Immature natural killer cell (primary cell): ENCODE data around the gene ABCD1. TPM values are rescaled to one million over a fixed set of nuclear protein-coding genes. Genes with fewer than 3 reads are reported as not detected.

Experiments
- DNase-seq, 3 donors: peaks; one replicate each; pipeline ENCODE4 v3.0.0; 2022; ENCODE audit warnings: mixed read lengths in 1 of 3
- H3K27ac Mint-ChIP-seq, 6 donors: one replicate each; pipeline ENCODE4 v1.8.0; 2020; ENCODE audit warnings: mixed read lengths in 6 of 6, mild to moderate bottlenecking in 5 of 6, inconsistent platforms in 4 of 6, moderate library complexity in 3 of 6
- H3K27me3 Mint-ChIP-seq, 3 donors: one replicate each; pipeline ENCODE4 v1.8.0; 2020 to 2021; ENCODE audit warnings: low read depth in 3 of 3, mild to moderate bottlenecking in 3 of 3, mixed read lengths in 3 of 3, moderate library complexity in 3 of 3, inconsistent platforms in 1 of 3
- H3K36me3 Mint-ChIP-seq, 3 donors: one replicate each; pipeline ENCODE4 v1.8.0; 2020; ENCODE audit warnings: mixed read lengths in 3 of 3, inconsistent platforms in 2 of 3, mild to moderate bottlenecking in 2 of 3
- H3K4me1 Mint-ChIP-seq, 2 donors: one replicate each; pipeline ENCODE4 v1.8.0; 2020; ENCODE audit warnings: inconsistent platforms in 2 of 2, mild to moderate bottlenecking in 2 of 2, mixed read lengths in 2 of 2, moderate library complexity in 1 of 2
- H3K4me3 Mint-ChIP-seq, 5 donors: one replicate each; pipeline ENCODE4 v1.8.0; 2020; ENCODE audit warnings: mild to moderate bottlenecking in 5 of 5, mixed read lengths in 5 of 5, inconsistent platforms in 3 of 5, moderate library complexity in 3 of 5
- H3K9me3 Mint-ChIP-seq, 6 donors: one replicate each; pipeline ENCODE4 v1.8.0; 2020; ENCODE audit warnings: mild to moderate bottlenecking in 6 of 6, mixed read lengths in 6 of 6, inconsistent platforms in 4 of 6, moderate library complexity in 3 of 6
- polyA plus RNA-seq, 3 donors: library from polyadenylated mRNA; unstranded; fragments of 300-500 nt; fragmentation: Illumina TruSeq; gene quantifications; one replicate each; pipeline ENCODE4 v1.2.3, GENCODE V29; 2021

Gene ABCD1
- polyA plus RNA-seq, 3 donors from 2014 or later: 1.7 to 3.2 (median 2.0) TPM

DNA sequence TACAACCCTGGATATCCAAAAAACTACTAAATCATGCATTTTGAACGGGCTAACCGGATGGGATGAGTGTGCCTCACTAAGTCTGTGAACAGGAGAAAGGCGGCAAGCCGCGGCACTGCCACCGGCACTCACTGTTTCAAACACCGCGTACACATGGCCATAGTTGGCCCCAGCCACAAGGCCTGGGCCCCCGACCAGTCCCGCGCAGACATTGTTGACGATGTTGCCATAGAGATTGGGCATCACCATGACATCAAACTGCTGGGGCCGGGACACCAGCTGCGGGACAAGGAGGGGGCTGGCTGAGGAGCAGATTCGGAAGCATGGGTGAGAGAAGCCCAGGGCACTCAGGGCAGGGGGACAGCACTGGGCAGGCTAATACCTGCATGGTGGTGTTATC lies 62.0 kb downstream of the ABCD1 start:
- Mint-ChIP-seq H3K4me1 (no peaks in the 10 kb centered on the region), H3K4me3 (no peak overlapping the region), H3K9me3 (no peaks in the 10 kb centered on the region), H3K27ac (no peak overlapping the region), H3K27me3 (peaks cover 0 to 2% (median 0%) of the 10 kb centered on the region in 3 donors), H3K36me3 (peaks cover 0 to 4% (median 0%) of the 10 kb centered on the region in 3 donors)
- DNase-seq: no peak

- H3K9me3 Mint-ChIP-seq: no peaks in the 10 kb centered on the region
- DNase-seq: no peak
- peaks cover 10% of the 10 kb centered on the region in 2 donors for H3K4me1 Mint-ChIP-seq
- no peak overlapping the region for H3K27ac Mint-ChIP-seq
- peaks cover 0 to 4% (median 0%) of the 10 kb centered on the region in 3 donors for H3K36me3 Mint-ChIP-seq
- no peak overlapping the region for H3K4me3 Mint-ChIP-seq
- peaks cover 4 to 9% (median 7%) of the 10 kb centered on the region in 3 donors for H3K27me3 Mint-ChIP-seq
These were observed 65.0 kb downstream of the ABCD1 start for GRCh38 chrX:153789654-153790053.

- Mint-ChIP-seq H3K4me3 (no peak overlapping the region), H3K36me3 (peaks cover 0 to 4% (median 0%) of the 10 kb centered on the region in 3 donors), H3K27ac (no peak overlapping the region), H3K4me1 (peaks cover 17 to 22% of the 10 kb centered on the region in 2 donors), H3K9me3 (no peaks in the 10 kb centered on the region), H3K27me3 (peaks cover 4 to 9% (median 7%) of the 10 kb centered on the region in 3 donors)
- no peak for DNase-seq
These were observed 66.6 kb downstream of the ABCD1 start for GRCh38 chrX:153791104-153791852.

DNA sequence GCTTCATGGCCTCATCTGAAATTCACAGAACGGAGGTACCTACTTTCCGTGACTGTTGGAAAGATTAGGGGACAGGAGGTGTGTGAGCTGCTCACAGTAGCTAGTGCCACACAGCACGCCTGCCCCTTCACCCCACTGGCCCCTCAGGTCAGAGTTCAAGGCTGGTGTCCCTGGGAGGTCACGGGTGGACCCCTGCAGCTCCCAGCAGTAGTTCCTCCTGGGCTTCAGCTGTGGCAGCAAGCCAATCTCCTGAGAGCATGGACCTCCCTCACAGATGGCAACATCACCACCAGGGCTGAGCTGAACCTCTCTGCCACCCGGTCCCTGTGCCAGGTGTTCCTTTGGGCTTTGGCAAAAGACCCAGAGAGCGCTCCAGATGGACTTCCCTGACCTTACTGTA lies 67.7 kb downstream of the ABCD1 start:
- Mint-ChIP-seq H3K27ac (no peak overlapping the region), H3K4me1 (peaks cover 22 to 28% of the 10 kb centered on the region in 2 donors)

GRCh38 chrX:153793291-153793690 lies 68.6 kb downstream of the ABCD1 start:
- no peaks in the 10 kb centered on the region for H3K36me3 Mint-ChIP-seq
- peak overlapping the region; percentile 87 to 92 (median 89) for H3K4me3 Mint-ChIP-seq
- H3K4me1 Mint-ChIP-seq: peaks cover 22 to 28% of the 10 kb centered on the region in 2 donors
- H3K27ac Mint-ChIP-seq: peak overlapping the region; percentile 44 to 94 (median 84)
- no peaks in the 10 kb centered on the region for H3K9me3 Mint-ChIP-seq
- no peak for DNase-seq
- H3K27me3 Mint-ChIP-seq: peaks cover 4 to 9% (median 7%) of the 10 kb centered on the region in 3 donors

More for the DNA sequence above, 67.7 kb downstream of the ABCD1 start:
- DNase-seq: no peak
- H3K4me3 Mint-ChIP-seq: peak overlapping the region in 3 of 5 donors; percentile 87 to 92 (median 89)
- no peaks in the 10 kb centered on the region for H3K36me3 Mint-ChIP-seq
- H3K27me3 Mint-ChIP-seq: peaks cover 4 to 9% (median 7%) of the 10 kb centered on the region in 3 donors
- H3K9me3 Mint-ChIP-seq: no peaks in the 10 kb centered on the region

Other genes starting within 250 kb of the ABCD1 start
- not detected for gene BGN, start 229.9 kb upstream of the ABCD1 start, polyA plus RNA-seq
- not detected for gene ATP2B3, start 207.2 kb upstream of the ABCD1 start, polyA plus RNA-seq
- gene CCNQ, start 125.7 kb upstream of the ABCD1 start, polyA plus RNA-seq: 10 to 100 TPM; 36.7 to 42.8 (median 38.4) TPM
- not detected for gene DUSP9, start 77.7 kb upstream of the ABCD1 start, polyA plus RNA-seq
- gene PNCK, start 51.0 kb upstream of the ABCD1 start, polyA plus RNA-seq: not detected
- gene SLC6A8, start 36.9 kb upstream of the ABCD1 start, polyA plus RNA-seq: under 1 TPM in 2 of 3 donors, not detected in 1; 0.07 to 0.09 TPM
- 100 to 1,000 TPM; 367 to 491 (median 373) TPM for gene BCAP31, start 469 bp upstream of the ABCD1 start, polyA plus RNA-seq
- not detected for gene PLXNB3, start 39.4 kb downstream of the ABCD1 start, polyA plus RNA-seq
- gene SRPK3, start 56.2 kb downstream of the ABCD1 start, polyA plus RNA-seq: not detected
- gene IDH3G, start 69.5 kb downstream of the ABCD1 start, polyA plus RNA-seq: 100 to 1,000 TPM in 2 of 3 donors, 10 to 100 TPM in 1; 95.6 to 131 (median 118) TPM
- 100 to 1,000 TPM; 535 to 803 (median 726) TPM for gene SSR4, start 69.8 kb downstream of the ABCD1 start, polyA plus RNA-seq
- gene PDZD4, start 105.7 kb downstream of the ABCD1 start, polyA plus RNA-seq: 10 to 100 TPM in 1 of 3 donors, 1 to 10 TPM in 1, under 1 TPM in 1; 0.93 to 11.4 (median 6.1) TPM
- not detected for gene L1CAM, start 161.3 kb downstream of the ABCD1 start, polyA plus RNA-seq
- gene AVPR2, start 179.8 kb downstream of the ABCD1 start, polyA plus RNA-seq: not detected
- 100 to 1,000 TPM in 1 of 3 donors, 10 to 100 TPM in 2; 54.6 to 122 (median 75.7) TPM for gene ARHGAP4, start 201.4 kb downstream of the ABCD1 start, polyA plus RNA-seq
- 100 to 1,000 TPM in 2 of 3 donors, 10 to 100 TPM in 1; 70.6 to 126 (median 104) TPM for gene NAA10, start 210.2 kb downstream of the ABCD1 start, polyA plus RNA-seq
- 1 to 10 TPM in 1 of 3 donors, under 1 TPM in 1, not detected in 1; 0.93 to 3.1 TPM for gene RENBP, start 219.8 kb downstream of the ABCD1 start, polyA plus RNA-seq
- gene HCFC1, start 247.0 kb downstream of the ABCD1 start, polyA plus RNA-seq: 10 to 100 TPM in 1 of 3 donors, 1 to 10 TPM in 2; 1.0 to 14.6 (median 2.9) TPM
- 10 to 100 TPM in 1 of 3 donors, 1 to 10 TPM in 2; 4.1 to 17.5 (median 5.2) TPM for gene TMEM187, start 247.9 kb downstream of the ABCD1 start, polyA plus RNA-seq